ENCODE results near the gene ARL2BP. TPM values are rescaled to one million over a fixed set of nuclear protein-coding genes. Genes with fewer than 3 reads are reported as not detected.

The ARL2BP gene
- total RNA-seq, 1 experiment from 2014 or later: 33.1 TPM

GRCh38 chr16:57252148-57252721, 7.2 kb downstream of the ARL2BP start:
- no TSS peak for BruUV-seq (replicated peaks)
- H3K27ac ChIP-seq (ENCODE audit: low read depth, low read length, poor library complexity, severe bottlenecking): no peak overlapping the region

DNA sequence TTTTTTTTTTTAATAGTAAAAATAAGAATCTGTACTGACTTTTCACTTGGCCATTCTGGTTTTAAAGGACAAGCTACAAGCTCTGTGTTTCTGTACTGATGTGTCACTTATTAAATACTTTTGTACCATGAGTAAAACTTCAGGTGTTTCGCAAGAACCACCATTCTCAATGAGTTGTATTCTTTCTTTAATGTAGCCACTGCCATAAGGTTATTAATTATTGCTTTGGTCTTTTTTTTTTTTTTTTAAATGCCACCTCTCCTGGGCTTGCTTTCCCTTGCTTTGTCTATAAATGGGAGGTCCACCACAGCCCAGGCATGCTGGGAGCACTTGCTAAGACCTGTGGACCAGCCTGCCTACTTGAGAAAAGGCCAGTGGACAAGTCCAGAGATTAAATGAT, 8.4 kb downstream of the ARL2BP start:
- ChIA-PET POLR2A (ENCODE audit: low non-redundant PET) (interaction anchor here (0.7 kb wide), 1 partner anchor 16 kb away, joined by 6 read pairs; no protein-coding TSS in a partner anchor), CTCF (no interaction called here)
- no peaks in the 10 kb centered on the region for H3K9me3 ChIP-seq (ENCODE audit: low read depth, low read length, poor library complexity, severe bottlenecking)
- no TSS peak for BruUV-seq (replicated peaks)
- H3K4me3 ChIP-seq (ENCODE audit: low read depth, low read length, poor library complexity, severe bottlenecking): no peak overlapping the region
- peaks cover 30% of the 10 kb centered on the region for H3K36me3 ChIP-seq (ENCODE audit: insufficient read depth, low read length, poor library complexity, severe bottlenecking)
- no peak for TF ChIP-seq CTCF (conservative IDR thresholded peaks at IDR 0.05; ENCODE audit: low read depth, low read length)
- TF ChIP-seq EZH2 (IDR thresholded peaks at IDR 0.05; ENCODE audit: borderline replicate concordance, low read depth, low read length, poor library complexity, severe bottlenecking): no peak
- H3K27me3 ChIP-seq (replicated peaks; ENCODE audit: insufficient read depth, low read depth, low read length, poor library complexity): no peaks in the 10 kb centered on the region
- no peak for DNase-seq (ENCODE audit: low spot score)
- H3K4me1 ChIP-seq (ENCODE audit: insufficient read depth, low read length, poor library complexity, severe bottlenecking): no peaks in the 10 kb centered on the region
- intact Hi-C loops (cut with micrococcal nuclease; ENCODE audit: unreplicated experiment): no loop called here
- no peak overlapping the region for H3K27ac ChIP-seq (ENCODE audit: low read depth, low read length, poor library complexity, severe bottlenecking)

More at GRCh38 chr16:57252148-57252721, 7.2 kb downstream of the ARL2BP start:
- H3K27me3 ChIP-seq (replicated peaks; ENCODE audit: insufficient read depth, low read depth, low read length, poor library complexity): no peaks in the 10 kb centered on the region
- no peaks in the 10 kb centered on the region for H3K4me1 ChIP-seq (ENCODE audit: insufficient read depth, low read length, poor library complexity, severe bottlenecking)
- POLR2A ChIA-PET (ENCODE audit: low non-redundant PET): no interaction called here
- H3K4me3 ChIP-seq (ENCODE audit: low read depth, low read length, poor library complexity, severe bottlenecking): no peak overlapping the region
- TF ChIP-seq CTCF (conservative IDR thresholded peaks at IDR 0.05; ENCODE audit: low read depth, low read length) (no peak), EZH2 (IDR thresholded peaks at IDR 0.05; ENCODE audit: borderline replicate concordance, low read depth, low read length, poor library complexity, severe bottlenecking) (no peak)
- DNase-seq (ENCODE audit: low spot score): no peak
- CTCF ChIA-PET: no interaction called here
- intact Hi-C loops (cut with micrococcal nuclease; ENCODE audit: unreplicated experiment): no loop called here
- no peaks in the 10 kb centered on the region for H3K9me3 ChIP-seq (ENCODE audit: low read depth, low read length, poor library complexity, severe bottlenecking)
- H3K36me3 ChIP-seq (ENCODE audit: insufficient read depth, low read length, poor library complexity, severe bottlenecking): peaks cover 30% of the 10 kb centered on the region

GRCh38 chr16:57255686-57256415, 10.8 kb downstream of the ARL2BP start:
- Histone ChIP-seq H3K27me3 (replicated peaks; ENCODE audit: insufficient read depth, low read depth, low read length, poor library complexity) (no peaks in the 10 kb centered on the region), H3K9me3 (ENCODE audit: low read depth, low read length, poor library complexity, severe bottlenecking) (no peaks in the 10 kb centered on the region), H3K27ac (ENCODE audit: low read depth, low read length, poor library complexity, severe bottlenecking) (no peak overlapping the region), H3K4me3 (ENCODE audit: low read depth, low read length, poor library complexity, severe bottlenecking) (no peak overlapping the region), H3K36me3 (ENCODE audit: insufficient read depth, low read length, poor library complexity, severe bottlenecking) (peaks cover 16% of the 10 kb centered on the region), H3K4me1 (ENCODE audit: insufficient read depth, low read length, poor library complexity, severe bottlenecking) (peaks cover 9% of the 10 kb centered on the region)
- CTCF ChIA-PET: no interaction called here
- DNase-seq (ENCODE audit: low spot score): no peak
- intact Hi-C loops (cut with micrococcal nuclease; ENCODE audit: unreplicated experiment): no loop called here
- no peak for TF ChIP-seq EZH2 (IDR thresholded peaks at IDR 0.05; ENCODE audit: borderline replicate concordance, low read depth, low read length, poor library complexity, severe bottlenecking)
- TF ChIP-seq CTCF (conservative IDR thresholded peaks at IDR 0.05; ENCODE audit: low read depth, low read length): no peak
- POLR2A ChIA-PET (ENCODE audit: low non-redundant PET): no interaction called here
- BruUV-seq (replicated peaks): no TSS peak
